ENCODE results near the gene ECE2. TPM values are rescaled to one million over a fixed set of nuclear protein-coding genes. Genes with fewer than 3 reads are reported as not detected.
A peak's percentile ranks its signal among the peaks of the same experiment; 100 is the strongest.

ECE2 gene
- total RNA-seq, 1 experiment from 2014 or later = not detected

- peak; percentile 36 for DNase-seq (ENCODE audit: low read depth, low spot score)
- peak within 1 kb of the TSS; percentile 100 for H3K27ac ChIP-seq (ENCODE audit: low read length)
- POLR2A ChIA-PET = no interaction called here
Measured at GRCh38 chr3:184248454-184249411, 27.1 kb upstream of the ECE2 start, which contains the start of gene ALG3. TSS of gene ALG3 (minus strand) at chr3:184248962. CDS start at chr3:184248940, 22 bp downstream.

GRCh38 chr3:184249412-184250166, 26.2 kb upstream of the ECE2 start, which contains the start of gene EEF1AKMT4:
TSS of gene EEF1AKMT4 (plus strand) at chr3:184249672. CDS start at chr3:184249695, 23 bp downstream.
- POLR2A ChIA-PET = no interaction called here
- no peaks in the 10 kb centered on the region for H3K27me3 ChIP-seq (ENCODE audit: control insufficient read depth, insufficient read depth, low read length)
- H3K4me3 ChIP-seq (ENCODE audit: low read depth in 2 of 2, low read length in 2 of 2) = peak within 1 kb of the TSS; percentile 92 to 96
- H3K27ac ChIP-seq (ENCODE audit: low read length) = peak within 1 kb of the TSS; percentile 100
- intact Hi-C loops (cut with micrococcal nuclease; ENCODE audit: unreplicated experiment) = no loop called here
- DNase-seq (ENCODE audit: low read depth, low spot score) (peak; percentile 94), ATAC-seq (peak; percentile 96)
- H3K4me1 ChIP-seq (ENCODE audit: control insufficient read depth, insufficient read depth, low read length) = 0 out of 2 replicates have a peak, but pooled peaks cover 5% of the 10 kb centered on the region
- H3K9me3 ChIP-seq (ENCODE audit: control insufficient read depth, insufficient read depth, low read depth, low read length) = no peaks in the 10 kb centered on the region
- in situ Hi-C loops (cut with HindIII; ENCODE audit: low pct_unique_long_range_greater_than_20kb, low sequenced_read_pairs) = no loop called here
- CTCF ChIA-PET = interaction anchor here (0.6 to 1.4 kb wide), 5 partner anchors 12 to 208 kb away, joined by 3 to 5 read pairs (median 4); partner anchors contain the start of gene CAMK2N2
- H3K36me3 ChIP-seq (ENCODE audit: control insufficient read depth, insufficient read depth, low read length) = peaks cover 2% of the 10 kb centered on the region; the same call in 1 of the 2 replicates
- no peak for TF ChIP-seq TCF7L2 (IDR thresholded peaks at IDR 0.05; ENCODE audit: low read depth, low read length)
- TF ChIP-seq, protein P1, sequence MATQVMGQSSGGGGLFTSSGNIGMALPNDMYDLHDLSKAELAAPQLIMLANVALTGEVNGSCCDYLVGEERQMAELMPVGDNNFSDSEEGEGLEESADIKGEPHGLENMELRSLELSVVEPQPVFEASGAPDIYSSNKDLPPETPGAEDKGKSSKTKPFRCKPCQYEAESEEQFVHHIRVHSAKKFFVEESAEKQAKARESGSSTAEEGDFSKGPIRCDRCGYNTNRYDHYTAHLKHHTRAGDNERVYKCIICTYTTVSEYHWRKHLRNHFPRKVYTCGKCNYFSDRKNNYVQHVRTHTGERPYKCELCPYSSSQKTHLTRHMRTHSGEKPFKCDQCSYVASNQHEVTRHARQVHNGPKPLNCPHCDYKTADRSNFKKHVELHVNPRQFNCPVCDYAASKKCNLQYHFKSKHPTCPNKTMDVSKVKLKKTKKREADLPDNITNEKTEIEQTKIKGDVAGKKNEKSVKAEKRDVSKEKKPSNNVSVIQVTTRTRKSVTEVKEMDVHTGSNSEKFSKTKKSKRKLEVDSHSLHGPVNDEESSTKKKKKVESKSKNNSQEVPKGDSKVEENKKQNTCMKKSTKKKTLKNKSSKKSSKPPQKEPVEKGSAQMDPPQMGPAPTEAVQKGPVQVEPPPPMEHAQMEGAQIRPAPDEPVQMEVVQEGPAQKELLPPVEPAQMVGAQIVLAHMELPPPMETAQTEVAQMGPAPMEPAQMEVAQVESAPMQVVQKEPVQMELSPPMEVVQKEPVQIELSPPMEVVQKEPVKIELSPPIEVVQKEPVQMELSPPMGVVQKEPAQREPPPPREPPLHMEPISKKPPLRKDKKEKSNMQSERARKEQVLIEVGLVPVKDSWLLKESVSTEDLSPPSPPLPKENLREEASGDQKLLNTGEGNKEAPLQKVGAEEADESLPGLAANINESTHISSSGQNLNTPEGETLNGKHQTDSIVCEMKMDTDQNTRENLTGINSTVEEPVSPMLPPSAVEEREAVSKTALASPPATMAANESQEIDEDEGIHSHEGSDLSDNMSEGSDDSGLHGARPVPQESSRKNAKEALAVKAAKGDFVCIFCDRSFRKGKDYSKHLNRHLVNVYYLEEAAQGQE (IDR thresholded peaks at IDR 0.05; ENCODE audit: insufficient read depth in 1 of 2, low read depth in 2 of 2, low read length in 1 of 2) = no peak; a peak in 1 of 4 replicates
- TF ChIP-seq, protein P2, sequence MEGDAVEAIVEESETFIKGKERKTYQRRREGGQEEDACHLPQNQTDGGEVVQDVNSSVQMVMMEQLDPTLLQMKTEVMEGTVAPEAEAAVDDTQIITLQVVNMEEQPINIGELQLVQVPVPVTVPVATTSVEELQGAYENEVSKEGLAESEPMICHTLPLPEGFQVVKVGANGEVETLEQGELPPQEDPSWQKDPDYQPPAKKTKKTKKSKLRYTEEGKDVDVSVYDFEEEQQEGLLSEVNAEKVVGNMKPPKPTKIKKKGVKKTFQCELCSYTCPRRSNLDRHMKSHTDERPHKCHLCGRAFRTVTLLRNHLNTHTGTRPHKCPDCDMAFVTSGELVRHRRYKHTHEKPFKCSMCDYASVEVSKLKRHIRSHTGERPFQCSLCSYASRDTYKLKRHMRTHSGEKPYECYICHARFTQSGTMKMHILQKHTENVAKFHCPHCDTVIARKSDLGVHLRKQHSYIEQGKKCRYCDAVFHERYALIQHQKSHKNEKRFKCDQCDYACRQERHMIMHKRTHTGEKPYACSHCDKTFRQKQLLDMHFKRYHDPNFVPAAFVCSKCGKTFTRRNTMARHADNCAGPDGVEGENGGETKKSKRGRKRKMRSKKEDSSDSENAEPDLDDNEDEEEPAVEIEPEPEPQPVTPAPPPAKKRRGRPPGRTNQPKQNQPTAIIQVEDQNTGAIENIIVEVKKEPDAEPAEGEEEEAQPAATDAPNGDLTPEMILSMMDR (IDR thresholded peaks at IDR 0.05) = no peak
- TF ChIP-seq SIN3A (IDR thresholded peaks at IDR 0.05; ENCODE audit: borderline replicate concordance, insufficient read depth, low read depth, low read length) = peak; percentile 97
- BruUV-seq (replicated peaks) = no TSS peak

More at GRCh38 chr3:184248454-184249411, 27.1 kb upstream of the ECE2 start, which contains the start of gene ALG3:
- Histone ChIP-seq H3K36me3 (ENCODE audit: control insufficient read depth, insufficient read depth, low read length) (peaks cover 2% of the 10 kb centered on the region; the same call in 1 of the 2 replicates), H3K4me1 (ENCODE audit: control insufficient read depth, insufficient read depth, low read length) (0 out of 2 replicates have a peak, but pooled peaks cover 5% of the 10 kb centered on the region), H3K27me3 (ENCODE audit: control insufficient read depth, insufficient read depth, low read length) (no peaks in the 10 kb centered on the region), H3K4me3 (ENCODE audit: low read depth in 2 of 2, low read length in 2 of 2) (peak within 1 kb of the TSS; percentile 92 to 96), H3K9me3 (ENCODE audit: control insufficient read depth, insufficient read depth, low read depth, low read length) (no peaks in the 10 kb centered on the region)
- intact Hi-C loops (cut with micrococcal nuclease; ENCODE audit: unreplicated experiment) = no loop called here
- TF ChIP-seq, protein P2 (IDR thresholded peaks at IDR 0.05) = no peak
- TF ChIP-seq SIN3A (IDR thresholded peaks at IDR 0.05; ENCODE audit: borderline replicate concordance, insufficient read depth, low read depth, low read length) (peak; percentile 97; the same call in 1 of the 2 replicates), TCF7L2 (IDR thresholded peaks at IDR 0.05; ENCODE audit: low read depth, low read length) (no peak), POLR2AphosphoS5 (IDR thresholded peaks at IDR 0.05; ENCODE audit: low read depth, low read length) (peak; percentile 89)
- TF ChIP-seq, protein P1 (IDR thresholded peaks at IDR 0.05; ENCODE audit: insufficient read depth in 1 of 2, low read depth in 2 of 2, low read length in 1 of 2) = peak; percentile 48 to 65; a peak in 1 of 4 replicates
- CTCF ChIA-PET = interaction anchor here (1.4 kb wide), 1 partner anchor 12 kb away, joined by 3 read pairs; no protein-coding TSS in a partner anchor
- ATAC-seq = peak; percentile 76
- BruUV-seq (replicated peaks) = no TSS peak
- in situ Hi-C loops (cut with HindIII; ENCODE audit: low pct_unique_long_range_greater_than_20kb, low sequenced_read_pairs) = no loop called here
